H1 (cell line): Measurements from ENCODE around the gene TXNIP. TPM values are rescaled to one million over a fixed set of nuclear protein-coding genes. Genes with fewer than 3 reads are reported as not detected.

ENCODE experiments used
- polyA plus RNA-seq, 7 experiments: library from polyadenylated mRNA; depleted of rRNA in 3 of 7; stranded (reverse) in 5 of 7; unstranded in 2 of 7; fragments of >200 nt in 5 of 7; fragments of 200-250 nt in 2 of 7; gene quantifications; 1 replicate in 5 of 7; 2 replicates in 1 of 7; 4 replicates in 1 of 7; pipeline versions ENCODE4 v1.2.1 to v1.2.3, GENCODE V29; 2011 to 2013; ENCODE audit warnings: missing spikeins in 2 of 7, mixed read lengths in 2 of 7
- total RNA-seq: library from RNA; stranded (reverse); fragmentation: NEBNext Ultra II Directional; extraction: Animal tissue kit (Norgen Biotek cat#: 25700); gene quantifications from 2 replicates; pipeline ENCODE4 v1.2.1, GENCODE V29; 2021
- TF ChIP-seq, protein P1 (sequence below): fragments of 300-600 bp; sonication (generic); IDR thresholded peaks from 2 replicates; pipeline ENCODE4 v1.7.1; 2012; ENCODE audit warnings: low read length, moderate library complexity, mild to moderate bottlenecking, inconsistent platforms; ENCODE audit not compliant: insufficient replicate concordance

The TXNIP gene
- total and polyA plus RNA-seq, 2 of the 8 experiments (the other 6 are each of a cell fraction or from before 2014, with no cell fraction given) = 12.3 to 56.8 TPM

- TF ChIP-seq, protein P1, sequence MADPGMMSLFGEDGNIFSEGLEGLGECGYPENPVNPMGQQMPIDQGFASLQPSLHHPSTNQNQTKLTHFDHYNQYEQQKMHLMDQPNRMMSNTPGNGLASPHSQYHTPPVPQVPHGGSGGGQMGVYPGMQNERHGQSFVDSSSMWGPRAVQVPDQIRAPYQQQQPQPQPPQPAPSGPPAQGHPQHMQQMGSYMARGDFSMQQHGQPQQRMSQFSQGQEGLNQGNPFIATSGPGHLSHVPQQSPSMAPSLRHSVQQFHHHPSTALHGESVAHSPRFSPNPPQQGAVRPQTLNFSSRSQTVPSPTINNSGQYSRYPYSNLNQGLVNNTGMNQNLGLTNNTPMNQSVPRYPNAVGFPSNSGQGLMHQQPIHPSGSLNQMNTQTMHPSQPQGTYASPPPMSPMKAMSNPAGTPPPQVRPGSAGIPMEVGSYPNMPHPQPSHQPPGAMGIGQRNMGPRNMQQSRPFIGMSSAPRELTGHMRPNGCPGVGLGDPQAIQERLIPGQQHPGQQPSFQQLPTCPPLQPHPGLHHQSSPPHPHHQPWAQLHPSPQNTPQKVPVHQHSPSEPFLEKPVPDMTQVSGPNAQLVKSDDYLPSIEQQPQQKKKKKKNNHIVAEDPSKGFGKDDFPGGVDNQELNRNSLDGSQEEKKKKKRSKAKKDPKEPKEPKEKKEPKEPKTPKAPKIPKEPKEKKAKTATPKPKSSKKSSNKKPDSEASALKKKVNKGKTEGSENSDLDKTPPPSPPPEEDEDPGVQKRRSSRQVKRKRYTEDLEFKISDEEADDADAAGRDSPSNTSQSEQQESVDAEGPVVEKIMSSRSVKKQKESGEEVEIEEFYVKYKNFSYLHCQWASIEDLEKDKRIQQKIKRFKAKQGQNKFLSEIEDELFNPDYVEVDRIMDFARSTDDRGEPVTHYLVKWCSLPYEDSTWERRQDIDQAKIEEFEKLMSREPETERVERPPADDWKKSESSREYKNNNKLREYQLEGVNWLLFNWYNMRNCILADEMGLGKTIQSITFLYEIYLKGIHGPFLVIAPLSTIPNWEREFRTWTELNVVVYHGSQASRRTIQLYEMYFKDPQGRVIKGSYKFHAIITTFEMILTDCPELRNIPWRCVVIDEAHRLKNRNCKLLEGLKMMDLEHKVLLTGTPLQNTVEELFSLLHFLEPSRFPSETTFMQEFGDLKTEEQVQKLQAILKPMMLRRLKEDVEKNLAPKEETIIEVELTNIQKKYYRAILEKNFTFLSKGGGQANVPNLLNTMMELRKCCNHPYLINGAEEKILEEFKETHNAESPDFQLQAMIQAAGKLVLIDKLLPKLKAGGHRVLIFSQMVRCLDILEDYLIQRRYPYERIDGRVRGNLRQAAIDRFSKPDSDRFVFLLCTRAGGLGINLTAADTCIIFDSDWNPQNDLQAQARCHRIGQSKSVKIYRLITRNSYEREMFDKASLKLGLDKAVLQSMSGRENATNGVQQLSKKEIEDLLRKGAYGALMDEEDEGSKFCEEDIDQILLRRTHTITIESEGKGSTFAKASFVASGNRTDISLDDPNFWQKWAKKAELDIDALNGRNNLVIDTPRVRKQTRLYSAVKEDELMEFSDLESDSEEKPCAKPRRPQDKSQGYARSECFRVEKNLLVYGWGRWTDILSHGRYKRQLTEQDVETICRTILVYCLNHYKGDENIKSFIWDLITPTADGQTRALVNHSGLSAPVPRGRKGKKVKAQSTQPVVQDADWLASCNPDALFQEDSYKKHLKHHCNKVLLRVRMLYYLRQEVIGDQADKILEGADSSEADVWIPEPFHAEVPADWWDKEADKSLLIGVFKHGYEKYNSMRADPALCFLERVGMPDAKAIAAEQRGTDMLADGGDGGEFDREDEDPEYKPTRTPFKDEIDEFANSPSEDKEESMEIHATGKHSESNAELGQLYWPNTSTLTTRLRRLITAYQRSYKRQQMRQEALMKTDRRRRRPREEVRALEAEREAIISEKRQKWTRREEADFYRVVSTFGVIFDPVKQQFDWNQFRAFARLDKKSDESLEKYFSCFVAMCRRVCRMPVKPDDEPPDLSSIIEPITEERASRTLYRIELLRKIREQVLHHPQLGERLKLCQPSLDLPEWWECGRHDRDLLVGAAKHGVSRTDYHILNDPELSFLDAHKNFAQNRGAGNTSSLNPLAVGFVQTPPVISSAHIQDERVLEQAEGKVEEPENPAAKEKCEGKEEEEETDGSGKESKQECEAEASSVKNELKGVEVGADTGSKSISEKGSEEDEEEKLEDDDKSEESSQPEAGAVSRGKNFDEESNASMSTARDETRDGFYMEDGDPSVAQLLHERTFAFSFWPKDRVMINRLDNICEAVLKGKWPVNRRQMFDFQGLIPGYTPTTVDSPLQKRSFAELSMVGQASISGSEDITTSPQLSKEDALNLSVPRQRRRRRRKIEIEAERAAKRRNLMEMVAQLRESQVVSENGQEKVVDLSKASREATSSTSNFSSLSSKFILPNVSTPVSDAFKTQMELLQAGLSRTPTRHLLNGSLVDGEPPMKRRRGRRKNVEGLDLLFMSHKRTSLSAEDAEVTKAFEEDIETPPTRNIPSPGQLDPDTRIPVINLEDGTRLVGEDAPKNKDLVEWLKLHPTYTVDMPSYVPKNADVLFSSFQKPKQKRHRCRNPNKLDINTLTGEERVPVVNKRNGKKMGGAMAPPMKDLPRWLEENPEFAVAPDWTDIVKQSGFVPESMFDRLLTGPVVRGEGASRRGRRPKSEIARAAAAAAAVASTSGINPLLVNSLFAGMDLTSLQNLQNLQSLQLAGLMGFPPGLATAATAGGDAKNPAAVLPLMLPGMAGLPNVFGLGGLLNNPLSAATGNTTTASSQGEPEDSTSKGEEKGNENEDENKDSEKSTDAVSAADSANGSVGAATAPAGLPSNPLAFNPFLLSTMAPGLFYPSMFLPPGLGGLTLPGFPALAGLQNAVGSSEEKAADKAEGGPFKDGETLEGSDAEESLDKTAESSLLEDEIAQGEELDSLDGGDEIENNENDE = no peak
- TF ChIP-seq, all 59 proteins: peak for 0
Observed at GRCh38 chr1:146021622-146022402, 25.4 kb upstream of the TXNIP start, which contains the start of gene HJV (continued).
